DND-41 (cell line): ENCODE results near the gene TDRD1.

Experiments used
- CTCF ChIP-seq: IDR thresholded peaks from 2 replicates; pipeline ENCODE4 v1.5.1; 2012; ENCODE audit warnings: borderline replicate concordance, low read length, moderate library complexity, mild to moderate bottlenecking; ENCODE audit not compliant: poor library complexity, severe bottlenecking; ENCODE audit errors: extremely low read depth
- EZH2 ChIP-seq: IDR thresholded peaks from 3 replicates; pipeline ENCODE4 v1.6.1; 2012; ENCODE audit warnings: borderline replicate concordance, low read depth, mild to moderate bottlenecking, moderate library complexity, low read length, inconsistent platforms; ENCODE audit not compliant: severe bottlenecking

- no peak for TF ChIP-seq CTCF
- no peak for TF ChIP-seq EZH2
Observed at GRCh38 chr10:114271779-114272167, 92.6 kb downstream of the TDRD1 start.
